Measurements from ENCODE around the gene MCM3.

GRCh38 chr6:52233005-52233404, 51.5 kb downstream of the MCM3 start:
- TF ChIP-seq EZH2 (IDR thresholded peaks at IDR 0.05; ENCODE audit: borderline replicate concordance, insufficient read depth, low read length, poor library complexity, severe bottlenecking) (no peak), REST (IDR thresholded peaks at IDR 0.05; ENCODE audit: borderline replicate concordance) (no peak), MXI1 (conservative IDR thresholded peaks at IDR 0.05; ENCODE audit: poor library complexity, severe bottlenecking) (no peak), RAD21 (conservative IDR thresholded peaks at IDR 0.05) (no peak), SMC3 (conservative IDR thresholded peaks at IDR 0.05; ENCODE audit: poor library complexity) (no peak), POLR2AphosphoS5 (IDR thresholded peaks at IDR 0.05) (no peak), TAF1 (IDR thresholded peaks at IDR 0.05; ENCODE audit: low read depth) (no peak), EP300 (conservative IDR thresholded peaks at IDR 0.05; ENCODE audit: poor library complexity, severe bottlenecking) (no peak)
- TF ChIP-seq, protein P1, sequence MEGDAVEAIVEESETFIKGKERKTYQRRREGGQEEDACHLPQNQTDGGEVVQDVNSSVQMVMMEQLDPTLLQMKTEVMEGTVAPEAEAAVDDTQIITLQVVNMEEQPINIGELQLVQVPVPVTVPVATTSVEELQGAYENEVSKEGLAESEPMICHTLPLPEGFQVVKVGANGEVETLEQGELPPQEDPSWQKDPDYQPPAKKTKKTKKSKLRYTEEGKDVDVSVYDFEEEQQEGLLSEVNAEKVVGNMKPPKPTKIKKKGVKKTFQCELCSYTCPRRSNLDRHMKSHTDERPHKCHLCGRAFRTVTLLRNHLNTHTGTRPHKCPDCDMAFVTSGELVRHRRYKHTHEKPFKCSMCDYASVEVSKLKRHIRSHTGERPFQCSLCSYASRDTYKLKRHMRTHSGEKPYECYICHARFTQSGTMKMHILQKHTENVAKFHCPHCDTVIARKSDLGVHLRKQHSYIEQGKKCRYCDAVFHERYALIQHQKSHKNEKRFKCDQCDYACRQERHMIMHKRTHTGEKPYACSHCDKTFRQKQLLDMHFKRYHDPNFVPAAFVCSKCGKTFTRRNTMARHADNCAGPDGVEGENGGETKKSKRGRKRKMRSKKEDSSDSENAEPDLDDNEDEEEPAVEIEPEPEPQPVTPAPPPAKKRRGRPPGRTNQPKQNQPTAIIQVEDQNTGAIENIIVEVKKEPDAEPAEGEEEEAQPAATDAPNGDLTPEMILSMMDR (IDR thresholded peaks at IDR 0.05; ENCODE audit: poor library complexity, severe bottlenecking): no peak
